MM.1S (cell line): Measurements from ENCODE around the gene TSPEAR.
A peak's percentile ranks its signal among the peaks of the same experiment; 100 is the strongest.

ENCODE experiments used
- DNase-seq: peaks from one replicate; pipeline ENCODE4 v3.0.0-alpha.2; 2015
- H2AFZ ChIP-seq: fragments of 300-600 bp; sonication (generic); 2 replicates; pipeline ENCODE4 v1.6.0; 2016; ENCODE audit warnings: antibody characterized with exemption, low read length
- H3F3A ChIP-seq: fragments of 300-600 bp; sonication (generic); 2 replicates; pipeline ENCODE4 v1.6.1; 2016; ENCODE audit warnings: mild to moderate bottlenecking, antibody characterized with exemption, low read length, moderate library complexity, mixed read lengths; ENCODE audit not compliant: insufficient read depth
- H3K27ac ChIP-seq: fragments of 300-600 bp; sonication (generic); 2 replicates; pipeline ENCODE4 v1.5.1; 2016; ENCODE audit warnings: mild to moderate bottlenecking, low read length
- H3K27me3 ChIP-seq: fragments of 300-600 bp; sonication (generic); replicated peaks from 2 replicates; pipeline ENCODE4 v1.6.0; 2016; ENCODE audit warnings: low read length; ENCODE audit not compliant: insufficient read depth
- H3K36me3 ChIP-seq: fragments of 300-600 bp; sonication (generic); replicated peaks from 2 replicates; pipeline ENCODE4 v1.6.1; 2016; ENCODE audit warnings: mild to moderate bottlenecking, low read length, mixed read lengths; ENCODE audit not compliant: insufficient read depth
- H3K4me1 ChIP-seq: fragments of 300-600 bp; sonication (generic); 2 replicates; pipeline ENCODE4 v1.6.1; 2016; ENCODE audit warnings: low read length, mixed read lengths
- H3K4me2 ChIP-seq: fragments of 300-600 bp; sonication (generic); 2 replicates; pipeline ENCODE4 v1.6.0; 2016; ENCODE audit warnings: low read depth, low read length
- H3K4me3 ChIP-seq: fragments of 300-600 bp; sonication (generic); 2 replicates; pipeline ENCODE4 v1.5.1; 2016; ENCODE audit warnings: low read length, mixed read lengths
- H3K79me2 ChIP-seq: fragments of 300-600 bp; sonication (generic); 2 replicates; pipeline ENCODE4 v1.6.1; 2016; ENCODE audit warnings: mixed run types, low read length, mixed read lengths
- H3K9ac ChIP-seq: fragments of 300-600 bp; sonication (generic); 2 replicates; pipeline ENCODE4 v1.6.1; 2016; ENCODE audit warnings: low read length, mixed read lengths
- H3K9me2 ChIP-seq: fragments of 300-600 bp; sonication (generic); replicated peaks from 2 replicates; pipeline ENCODE4 v1.6.1; 2016; ENCODE audit warnings: mild to moderate bottlenecking, low read length, mixed read lengths; ENCODE audit not compliant: insufficient read depth
- H3K9me3 ChIP-seq: fragments of 300-600 bp; sonication (generic); replicated peaks from 2 replicates; pipeline ENCODE4 v1.6.1; 2016; ENCODE audit warnings: mild to moderate bottlenecking, low read length, mixed read lengths; ENCODE audit not compliant: insufficient read depth
- H4K20me1 ChIP-seq: fragments of 300-600 bp; sonication (generic); 2 replicates; pipeline ENCODE4 v1.6.1; 2016; ENCODE audit warnings: mild to moderate bottlenecking, low read length, moderate library complexity, mixed read lengths; ENCODE audit not compliant: insufficient read depth
- CTCF ChIP-seq: fragments of 300-600 bp; sonication (generic); IDR thresholded peaks from 2 replicates; pipeline ENCODE4 v1.5.1; 2016; ENCODE audit warnings: antibody characterized with exemption, low read length, mixed read lengths
- EZH2 ChIP-seq: fragments of 300-600 bp; sonication (generic); optimal IDR thresholded peaks from 2 replicates; pipeline ENCODE3; 2017; ENCODE audit warnings: low read depth, mild to moderate bottlenecking, antibody characterized with exemption, low read length, mixed read lengths
- EZH2phosphoT487 ChIP-seq: fragments of 300-600 bp; sonication (generic); IDR thresholded peaks from 2 replicates; pipeline ENCODE4 v1.6.1; 2018; ENCODE audit warnings: antibody characterized with exemption, low read length

The TSPEAR gene

DNA sequence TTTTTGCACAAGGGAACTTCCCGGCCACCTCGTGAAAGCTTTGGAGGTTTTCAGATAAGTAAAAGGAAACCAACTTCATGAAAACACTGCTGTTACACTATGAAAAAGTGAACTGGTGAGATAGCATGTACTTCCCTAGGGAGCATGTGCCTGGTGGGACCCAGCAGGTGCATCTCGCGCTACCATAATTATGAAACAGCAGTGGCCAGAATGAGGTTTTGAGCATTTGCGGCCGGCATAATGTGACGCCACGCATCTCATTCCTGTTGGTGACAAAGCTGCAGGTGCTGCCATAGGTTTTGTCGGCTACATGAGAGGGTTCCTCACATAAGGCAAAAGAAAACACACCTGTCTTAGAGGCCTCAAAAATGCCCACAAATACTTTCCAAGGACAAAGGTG lies 154.5 kb downstream of the TSPEAR start:
- H3F3A ChIP-seq = no peaks in the 10 kb centered on the region
- no peaks in the 10 kb centered on the region for H4K20me1 ChIP-seq
- no peaks in the 10 kb centered on the region for H3K4me1 ChIP-seq
- no peak overlapping the region for H3K27ac ChIP-seq
- no peaks in the 10 kb centered on the region for H3K9me2 ChIP-seq
- no peaks in the 10 kb centered on the region for H3K9me3 ChIP-seq
- no peaks in the 10 kb centered on the region for H3K36me3 ChIP-seq
- no peak overlapping the region for H3K9ac ChIP-seq
- H3K4me2 ChIP-seq = no peak overlapping the region
- H3K79me2 ChIP-seq = no peaks in the 10 kb centered on the region
- H3K4me3 ChIP-seq = no peak overlapping the region
- DNase-seq = no peak
- H3K27me3 ChIP-seq = peaks cover 93% of the 10 kb centered on the region
- H2AFZ ChIP-seq = no peak overlapping the region
- TF ChIP-seq CTCF (no peak), EZH2 (peak; percentile 75), EZH2phosphoT487 (no peak)

GRCh38 chr21:44555200-44555875 lies 156.0 kb downstream of the TSPEAR start:
- no peak overlapping the region for H3K4me3 ChIP-seq
- no peak for DNase-seq

DNA sequence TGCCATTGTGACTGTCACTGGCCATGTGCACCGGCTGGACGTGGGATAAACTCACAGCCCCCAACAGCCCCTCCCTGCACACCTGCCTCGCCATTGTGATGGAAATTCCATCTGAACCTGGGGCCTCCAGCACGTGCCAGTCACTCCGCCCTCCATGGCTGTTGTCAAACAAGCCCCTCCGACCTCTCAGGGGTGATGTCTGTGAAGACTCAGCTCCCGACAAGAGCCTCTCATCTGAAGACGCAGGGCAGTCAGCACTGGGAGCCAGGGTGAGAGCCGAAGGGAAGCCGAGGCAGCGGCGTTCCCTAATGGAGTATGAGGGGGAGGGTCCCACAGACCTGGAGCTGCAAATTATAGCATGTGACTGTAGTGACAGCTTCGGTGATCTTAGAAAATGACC lies 158.7 kb downstream of the TSPEAR start:
- H3K9me2 ChIP-seq = no peaks in the 10 kb centered on the region
- DNase-seq = no peak

More at GRCh38 chr21:44555200-44555875, 156.0 kb downstream of the TSPEAR start:
- Histone ChIP-seq H3K9ac (no peak overlapping the region), H3K9me2 (no peaks in the 10 kb centered on the region), H3F3A (no peaks in the 10 kb centered on the region), H2AFZ (no peak overlapping the region), H3K4me1 (no peaks in the 10 kb centered on the region), H3K9me3 (no peaks in the 10 kb centered on the region), H3K27ac (no peak overlapping the region), H3K79me2 (no peaks in the 10 kb centered on the region), H3K36me3 (no peaks in the 10 kb centered on the region), H4K20me1 (no peaks in the 10 kb centered on the region), H3K27me3 (peaks cover 98% of the 10 kb centered on the region), H3K4me2 (no peak overlapping the region)
- TF ChIP-seq CTCF = no peak
- TF ChIP-seq EZH2phosphoT487 = no peak
- no peak for TF ChIP-seq EZH2

DNA sequence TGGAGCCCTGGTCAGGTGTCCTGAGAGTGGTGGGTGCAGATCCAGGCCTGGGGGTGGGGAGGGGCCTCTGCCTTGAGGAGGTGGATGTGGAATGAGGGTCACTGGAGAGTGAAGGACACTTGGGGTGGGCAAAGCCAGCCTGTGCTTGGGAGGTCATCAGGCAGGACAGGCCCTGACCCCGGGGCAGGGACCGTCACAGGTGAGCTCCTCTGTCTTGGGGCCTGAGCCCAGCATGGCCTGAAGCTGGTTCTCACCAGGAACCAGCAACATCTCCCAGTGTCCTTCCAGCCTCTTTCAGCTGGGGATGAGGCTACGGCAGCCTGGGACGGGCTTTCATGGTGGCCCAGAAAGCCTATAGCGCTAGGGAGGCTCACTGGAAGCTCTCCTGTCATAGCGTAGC lies 159.2 kb downstream of the TSPEAR start:
- TF ChIP-seq EZH2phosphoT487 = no peak
- peaks cover 98% of the 10 kb centered on the region for H3K27me3 ChIP-seq

More for the DNA sequence above, 158.7 kb downstream of the TSPEAR start:
- TF ChIP-seq EZH2 (peak; percentile 46), EZH2phosphoT487 (no peak)
- no peak overlapping the region for H3K4me2 ChIP-seq
- no peak overlapping the region for H2AFZ ChIP-seq
- H4K20me1 ChIP-seq = no peaks in the 10 kb centered on the region
- no peaks in the 10 kb centered on the region for H3F3A ChIP-seq
- H3K27me3 ChIP-seq = peaks cover 98% of the 10 kb centered on the region
- no peaks in the 10 kb centered on the region for H3K36me3 ChIP-seq
- H3K4me1 ChIP-seq = no peaks in the 10 kb centered on the region
- H3K9me3 ChIP-seq = no peaks in the 10 kb centered on the region
- H3K27ac ChIP-seq = no peak overlapping the region
- H3K4me3 ChIP-seq = no peak overlapping the region
- H3K9ac ChIP-seq = no peak overlapping the region
- no peaks in the 10 kb centered on the region for H3K79me2 ChIP-seq

More for the DNA sequence above, 159.2 kb downstream of the TSPEAR start:
- H3K79me2 ChIP-seq = no peaks in the 10 kb centered on the region
- no peaks in the 10 kb centered on the region for H3F3A ChIP-seq
- no peaks in the 10 kb centered on the region for H3K9me2 ChIP-seq
- no peak overlapping the region for H3K4me2 ChIP-seq
- no peak overlapping the region for H3K9ac ChIP-seq
- no peaks in the 10 kb centered on the region for H3K36me3 ChIP-seq
- H3K4me1 ChIP-seq = no peaks in the 10 kb centered on the region
- DNase-seq = no peak
- no peaks in the 10 kb centered on the region for H4K20me1 ChIP-seq
- no peaks in the 10 kb centered on the region for H3K9me3 ChIP-seq
- H2AFZ ChIP-seq = no peak overlapping the region
- H3K4me3 ChIP-seq = no peak overlapping the region
- no peak overlapping the region for H3K27ac ChIP-seq
